Subcutaneous adipose tissue (tissue), 4 donors: Measurements from ENCODE around the gene TEX10. TPM values are rescaled to one million over a fixed set of nuclear protein-coding genes. Genes with fewer than 3 reads are reported as not detected.

Experiments
- CTCF ChIP-seq: fragments of 450-650 bp; IDR thresholded peaks from one replicate; pipeline ENCODE4 v1.5.1; 2016; ENCODE audit warnings: low read depth, mild to moderate bottlenecking, control low read depth, antibody characterized with exemption, moderate library complexity
- total RNA-seq, 4 donors: library from RNA; depleted of rRNA; stranded (reverse); fragments of >200 nt; gene quantifications; one replicate each; pipeline ENCODE4 v1.1.0, GENCODE V29; 2016

TEX10 gene
- total RNA-seq, 4 donors from 2014 or later: 8.7 to 27.6 (median 14.6) TPM

- no peak for TF ChIP-seq CTCF
These were observed 6.3 kb upstream of the TEX10 start for GRCh38 chr9:100359057-100359456.

GRCh38 chr9:100357501-100357900, 4.8 kb upstream of the TEX10 start:
- no peak for TF ChIP-seq CTCF

GRCh38 chr9:100355561-100355960, 2.8 kb upstream of the TEX10 start:
- no peak for TF ChIP-seq CTCF

- no peak for TF ChIP-seq CTCF
These were observed 1.5 kb upstream of the TEX10 start for GRCh38 chr9:100354121-100354800.

- no peak for TF ChIP-seq CTCF
These were observed 478 bp downstream of the TEX10 start for GRCh38 chr9:100352201-100352726.

- TF ChIP-seq CTCF: no peak
These were observed 1.2 kb downstream of the TEX10 start for GRCh38 chr9:100351508-100351907.

GRCh38 chr9:100350188-100350587, 2.6 kb downstream of the TEX10 start:
- TF ChIP-seq CTCF: no peak
